ENCODE data around the gene PABPC3.

Gene PABPC3

GRCh38 chr13:25084096-25084495 lies 11.8 kb upstream of the PABPC3 start:
- H3K27ac ChIP-seq, result 0 out of 2 replicates have a peak overlapping the region, but pooled peaks have one; percentile 5
- no peak for TF ChIP-seq CTCF (conservative IDR thresholded peaks at IDR 0.05)

DNA sequence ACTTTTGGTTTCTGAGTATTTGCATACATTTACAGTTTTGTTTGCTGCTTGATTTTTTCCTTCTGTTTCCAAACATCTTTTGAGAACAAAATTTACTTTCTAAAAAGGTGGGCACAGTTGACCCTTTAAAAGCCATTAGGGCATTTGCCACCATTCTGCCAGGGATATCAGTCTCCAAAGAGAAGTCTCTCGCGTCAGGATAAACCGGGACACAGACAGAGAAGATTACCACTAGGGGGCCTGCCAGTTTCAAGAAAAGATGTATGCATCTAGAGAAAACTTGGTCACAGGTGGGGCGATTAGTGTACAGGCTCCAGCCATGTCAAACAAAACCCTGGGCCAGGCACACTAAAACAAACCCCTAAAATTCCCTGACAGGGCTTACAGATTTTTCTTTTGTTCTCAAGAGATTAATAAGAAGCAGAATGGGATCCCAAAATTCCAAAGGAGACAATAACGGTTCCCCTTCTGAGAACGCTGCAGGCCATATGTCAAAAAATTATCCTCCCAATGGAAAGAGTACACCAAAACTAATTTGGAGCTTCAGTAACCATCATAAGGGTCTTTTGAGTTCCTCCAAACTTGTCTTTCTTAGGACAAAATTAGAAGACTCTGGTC lies 10.7 kb upstream of the PABPC3 start:
- peak; percentile 85 for TF ChIP-seq CTCF (conservative IDR thresholded peaks at IDR 0.05)

DNA sequence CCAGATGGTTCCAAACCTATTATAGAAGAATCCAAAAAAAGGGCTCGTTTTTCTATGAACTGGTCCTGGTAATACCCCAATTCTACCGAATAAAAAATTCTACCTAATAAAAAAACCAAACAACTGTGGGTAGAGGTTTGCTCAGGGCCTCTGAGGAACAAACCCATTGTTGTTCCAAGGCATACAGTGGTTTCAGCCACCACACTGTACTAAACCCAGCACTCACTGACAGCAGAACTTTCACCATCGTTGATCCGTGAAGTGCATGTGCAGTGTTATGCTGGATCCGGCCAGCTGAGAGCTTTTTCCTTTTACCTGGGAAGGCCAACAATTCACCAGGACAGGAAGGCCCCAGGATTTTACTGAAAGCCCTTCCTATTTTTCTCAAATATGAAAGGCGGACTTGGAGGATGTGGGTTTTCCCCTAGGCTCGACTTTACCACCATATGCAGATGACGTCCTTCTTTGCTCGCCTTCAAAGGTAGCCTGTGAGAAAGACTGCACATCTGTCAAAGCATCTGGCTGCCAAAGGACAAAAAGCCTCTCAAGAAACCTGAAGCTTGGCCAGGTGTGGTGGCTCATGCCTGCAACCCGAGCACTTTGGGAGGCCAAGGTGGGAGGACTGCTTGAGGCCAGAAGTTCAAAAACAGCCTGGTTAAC lies 7.2 kb upstream of the PABPC3 start:
- no peak overlapping the region for H3K27ac ChIP-seq
- no peak for TF ChIP-seq CTCF (conservative IDR thresholded peaks at IDR 0.05)

More for the DNA sequence above, 10.7 kb upstream of the PABPC3 start:
- H3K27ac ChIP-seq, result no peak overlapping the region

DNA sequence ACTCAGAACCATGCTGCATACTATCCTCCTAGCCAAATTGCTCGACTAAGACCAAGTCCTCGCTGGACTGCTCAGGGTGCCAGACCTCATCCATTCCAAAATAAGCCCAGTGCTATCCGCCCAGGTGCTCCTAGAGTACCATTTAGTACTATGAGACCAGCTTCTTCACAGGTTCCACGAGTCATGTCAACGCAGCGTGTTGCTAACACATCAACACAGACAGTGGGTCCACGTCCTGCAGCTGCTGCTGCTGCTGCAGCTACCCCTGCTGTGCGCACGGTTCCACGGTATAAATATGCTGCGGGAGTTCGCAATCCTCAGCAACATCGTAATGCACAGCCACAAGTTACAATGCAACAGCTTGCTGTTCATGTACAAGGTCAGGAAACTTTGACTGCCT lies 1.5 kb downstream of the PABPC3 start:
- TF ChIP-seq CTCF (conservative IDR thresholded peaks at IDR 0.05), result no peak
- H3K27ac ChIP-seq, result no peak overlapping the region

DNA sequence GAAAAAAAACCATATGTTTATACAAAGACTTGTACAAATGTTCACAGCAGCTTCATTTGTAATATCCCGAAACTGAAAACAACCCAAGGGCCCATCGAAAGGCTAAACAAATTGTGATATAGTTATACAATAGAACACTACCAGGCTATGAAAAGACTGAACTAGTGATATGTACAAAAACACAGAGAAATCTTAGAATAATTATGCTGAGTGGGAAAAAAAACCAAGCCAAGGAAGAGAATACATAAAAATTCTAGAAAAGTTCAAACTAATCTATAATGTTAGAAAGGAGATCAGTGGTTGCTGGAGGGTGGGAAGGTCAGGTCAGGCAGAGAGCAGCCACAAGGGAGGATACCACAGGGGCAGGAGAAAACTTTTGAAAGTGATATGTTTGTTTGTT lies 7.8 kb downstream of the PABPC3 start:
- TF ChIP-seq CTCF (conservative IDR thresholded peaks at IDR 0.05), result no peak
- H3K27ac ChIP-seq, result no peak overlapping the region

GRCh38 chr13:25109341-25109740 lies 13.4 kb downstream of the PABPC3 start:
- TF ChIP-seq CTCF (conservative IDR thresholded peaks at IDR 0.05), result no peak

GRCh38 chr13:25110956-25111584 lies 15.1 kb downstream of the PABPC3 start:
- H3K27ac ChIP-seq, result no peak overlapping the region
- no peak for TF ChIP-seq CTCF (conservative IDR thresholded peaks at IDR 0.05)

More at GRCh38 chr13:25109341-25109740, 13.4 kb downstream of the PABPC3 start:
- H3K27ac ChIP-seq, result no peak overlapping the region
